Measurements from ENCODE around the gene OR2AG2. TPM values are rescaled to one million over a fixed set of nuclear protein-coding genes. Genes with fewer than 3 reads are reported as not detected.

The OR2AG2 gene
- total RNA-seq, 2 donors from 2014 or later = 0.10 TPM; not detected in 1

Other genes with a start within 250 kb of the OR2AG2 start
- gene RRP8, start 168.4 kb downstream of the OR2AG2 start, total RNA-seq = 10 to 100 TPM; 16.6 to 17.6 TPM
- 100 to 1,000 TPM; 340 to 384 TPM for gene ILK, start 168.2 kb downstream of the OR2AG2 start, total RNA-seq
- 100 to 1,000 TPM in 1 of 2 donors, 10 to 100 TPM in 1; 85.9 to 107 TPM for gene TAF10, start 159.8 kb downstream of the OR2AG2 start, total RNA-seq
- gene TPP1, start 152.6 kb downstream of the OR2AG2 start, total RNA-seq = 100 to 1,000 TPM in 1 of 2 donors, 10 to 100 TPM in 1; 80.9 to 137 TPM
- gene DCHS1, start 116.2 kb downstream of the OR2AG2 start, total RNA-seq = 10 to 100 TPM; 28.9 to 42.3 TPM
- 10 to 100 TPM; 25.6 to 28.2 TPM for gene MRPL17, start 88.6 kb downstream of the OR2AG2 start, total RNA-seq
- gene OR2AG1, start 11.0 kb upstream of the OR2AG2 start, total RNA-seq = not detected
- gene OR6A2, start 27.7 kb upstream of the OR2AG2 start, total RNA-seq = under 1 TPM in 1 of 2 donors, not detected in 1; 0.33 TPM
- gene OR10A5, start 73.7 kb upstream of the OR2AG2 start, total RNA-seq = not detected
- not detected for gene OR10A2, start 91.1 kb upstream of the OR2AG2 start, total RNA-seq
- gene OR10A4, start 104.6 kb upstream of the OR2AG2 start, total RNA-seq = not detected
- gene OR2D2, start 120.5 kb upstream of the OR2AG2 start, total RNA-seq = not detected
- not detected for gene OR2D3, start 149.0 kb upstream of the OR2AG2 start, total RNA-seq
- gene ZNF215, start 154.4 kb upstream of the OR2AG2 start, total RNA-seq = 1 to 10 TPM; 1.3 to 1.5 TPM
- gene ZNF214, start 248.4 kb upstream of the OR2AG2 start, total RNA-seq = 1 to 10 TPM; 1.0 to 1.8 TPM
- not detected for gene NLRP14, start 248.5 kb upstream of the OR2AG2 start, total RNA-seq

Data from posterior vena cava (tissue), 2 donors.